Measurements from ENCODE around the gene NYAP2. TPM values are rescaled to one million over a fixed set of nuclear protein-coding genes. Genes with fewer than 3 reads are reported as not detected.

NYAP2 gene
- total and polyA plus RNA-seq, 2 of the 4 experiments (the other 2 are of a cell fraction), result not detected

DNA sequence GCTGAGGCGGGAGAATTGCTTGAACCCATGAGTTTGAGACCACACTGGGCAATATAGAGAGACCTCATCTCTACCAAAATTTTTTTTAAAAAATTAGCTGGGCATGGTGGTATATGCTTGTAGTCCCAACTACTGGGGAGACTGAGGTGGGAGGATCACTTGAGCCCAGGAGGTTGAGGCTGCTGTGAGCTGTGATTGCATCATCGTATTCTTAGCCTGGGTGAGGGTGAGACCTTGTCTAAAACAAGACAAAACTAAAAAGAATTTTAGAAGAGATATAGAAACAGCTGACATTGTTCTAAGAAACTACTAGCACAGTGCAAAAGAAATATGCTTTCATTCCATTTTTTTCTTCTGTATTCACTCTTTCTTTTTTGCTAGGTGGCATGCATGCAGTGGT is 298.4 kb downstream of the NYAP2 start:
- Histone ChIP-seq H4K91ac (ENCODE audit: insufficient read depth, low read depth, low read length) (no peak overlapping the region), H3K14ac (replicated peaks; ENCODE audit: low read depth, low read length) (no peak overlapping the region), H3K56ac (ENCODE audit: extremely low read depth, insufficient read depth, low read length) (no peak overlapping the region), H3K18ac (ENCODE audit: low read depth, low read length) (no peak overlapping the region), H2BK120ac (ENCODE audit: low read depth, low read length) (no peak overlapping the region), H3K4me2 (ENCODE audit: low read depth, low read length) (no peak overlapping the region), H2BK5ac (ENCODE audit: low read depth, low read length, poor library complexity, severe bottlenecking) (no peak overlapping the region), H4K5ac (ENCODE audit: low read depth, low read length) (no peak overlapping the region), H4K8ac (ENCODE audit: low read depth in 2 of 2, low read length in 2 of 2) (no peak overlapping the region), H3K4ac (ENCODE audit: low read depth, low read length) (no peak overlapping the region), H2AK9ac (replicated peaks; ENCODE audit: low read depth, low read length, poor library complexity) (no peak overlapping the region), H2AFZ (replicated peaks; ENCODE audit: low read length, poor library complexity) (no peak overlapping the region), H3K36me3 (ENCODE audit: control insufficient read depth, insufficient read depth, low read length) (no peaks in the 10 kb centered on the region), H3K27ac (ENCODE audit: insufficient read depth, low read length) (no peak overlapping the region), H3K9me3 (ENCODE audit: control insufficient read depth, insufficient read depth, low read length) (no peaks in the 10 kb centered on the region), H4K20me1 (ENCODE audit: insufficient read depth, low read length) (no peaks in the 10 kb centered on the region), H3K4me3 (ENCODE audit: insufficient read depth, low read depth, low read length) (no peak overlapping the region), H3K4me1 (ENCODE audit: control insufficient read depth, insufficient read depth, low read length) (no peaks in the 10 kb centered on the region), H3K9ac (ENCODE audit: low read depth, low read length) (no peak overlapping the region), H3K79me1 (ENCODE audit: low read depth in 1 of 2, low read length in 2 of 2) (no peaks in the 10 kb centered on the region), H2BK15ac (ENCODE audit: low read depth, low read length) (no peak overlapping the region), H2BK20ac (ENCODE audit: low read depth, low read length) (no peak overlapping the region), H3K27me3 (ENCODE audit: control insufficient read depth, insufficient read depth, low read length) (no peaks in the 10 kb centered on the region), H2AK5ac (ENCODE audit: low read depth, low read length) (no peak overlapping the region), H3K23ac (ENCODE audit: low read depth, low read length) (no peak overlapping the region), H3K9me1 (ENCODE audit: insufficient read depth, low read length) (no peaks in the 10 kb centered on the region; the same call in 1 of the 2 replicates)
- POLR2A ChIA-PET (ENCODE audit: unreplicated experiment), result no interaction called here
- no CpG with 5 or more reads among the region's 2 CpGs for WGBS, 2 experiments (ENCODE audit: extremely low coverage in 2 of 2, insufficient read length in 1 of 2)
- DNase-seq (no peak), ATAC-seq (ENCODE audit: low read depth) (no peak)
- BruUV-seq (replicated peaks), result no TSS peak
- in situ Hi-C loops (cut with MboI; ENCODE audit: low sequenced_read_pairs), result no loop called here
- TF ChIP-seq CEBPB (IDR thresholded peaks at IDR 0.05; ENCODE audit: low read depth, low read length), result peak; percentile 65
- no peak for TF ChIP-seq ELK1 (IDR thresholded peaks at IDR 0.05; ENCODE audit: borderline replicate concordance, low read depth, low read length)
- dilution Hi-C loops (cut with HindIII; ENCODE audit: low sequenced_read_pairs, unreplicated experiment), result no loop called here
- CTCF ChIA-PET, result interaction anchor here (0.6 kb wide), 1 partner anchor 574 kb away, joined by 3 read pairs; no protein-coding TSS in a partner anchor
- intact Hi-C loops (cut with micrococcal nuclease), result no loop called here

Small RNA genes lying within 50 kb of the gene (microRNA-seq; reads per million reads assigned to microRNA genes)
- not detected for gene AC016717.1 (ENCODE audit: insufficient read depth, insufficient read length)

Small RNA genes lying within 50 kb of the gene (small RNA-seq; reads per million reads assigned to genes)
- gene AC016717.1, result 0 reads per million in 5 experiments
